CD4-positive, alpha-beta T cell (primary cell): Measurements from ENCODE around the gene MYO1C. TPM values are rescaled to one million over a fixed set of nuclear protein-coding genes. Genes with fewer than 3 reads are reported as not detected.

Experiments used
- ATAC-seq: fragments of 200-7000 bp; cut with Tn5 transposase; one replicate; pipeline ENCODE4 v1.10.0; 2022; ENCODE audit warnings: mild to moderate bottlenecking; ENCODE audit not compliant: poor library complexity
- CTCF ChIA-PET: fragments of 350-600 bp; sonication (Branson Sonifier 250); formaldehyde crosslinking; loops from one replicate; lab custom pipeline; 2021; ENCODE audit warnings: antibody characterized with exemption, inconsistent platforms; lab: Charles Lee
- POLR2A ChIA-PET: fragments of 350-600 bp; sonication (Branson Sonifier 250); formaldehyde crosslinking; loops from one replicate; lab custom pipeline; 2021; ENCODE audit warnings: antibody characterized with exemption, inconsistent platforms; lab: Charles Lee
- DNase-seq, 14 experiments: peaks; one replicate each; pipeline ENCODE4 v3.0.0-alpha.2; 2013 to 2020; ENCODE audit warnings: mixed read lengths in 2 of 14
- H3K27ac ChIP-seq, 2 donors: one replicate each; pipeline versions ENCODE4 v1.5.1 to v1.7.0; 2013; ENCODE audit warnings: low read length in 2 of 2, low read depth in 1 of 2, mild to moderate bottlenecking in 1 of 2
- H3K27me3 ChIP-seq, 2 experiments: 1 replicate in 1 of 2; 2 replicates in 1 of 2; pipeline versions ENCODE4 v1.6.1 to v1.7.0; 2013; ENCODE audit warnings: low read length in 2 of 2, control low read depth in 1 of 2, mild to moderate bottlenecking in 1 of 2, moderate library complexity in 1 of 2; ENCODE audit not compliant: insufficient read depth in 2 of 2, control insufficient read depth in 1 of 2
- H3K36me3 ChIP-seq: one replicate; pipeline ENCODE4 v1.6.1; 2013; ENCODE audit warnings: low read length, control low read depth; ENCODE audit not compliant: insufficient read depth
- H3K4me1 ChIP-seq: one replicate; pipeline ENCODE4 v1.6.1; 2013; ENCODE audit warnings: low read length, control low read depth; ENCODE audit not compliant: insufficient read depth
- H3K4me3 ChIP-seq: one replicate; pipeline ENCODE4 v1.5.1; 2013; ENCODE audit warnings: mild to moderate bottlenecking, low read length, moderate library complexity
- H3K9me3 ChIP-seq, 2 experiments: 1 replicate in 1 of 2; 2 replicates in 1 of 2; pipeline versions ENCODE4 v1.6.1 to v1.7.0; 2013; ENCODE audit warnings: low read length in 2 of 2, mild to moderate bottlenecking in 2 of 2, control low read depth in 1 of 2, moderate library complexity in 1 of 2; ENCODE audit not compliant: control insufficient read depth in 1 of 2, insufficient read depth in 1 of 2
- H3K27ac Mint-ChIP-seq: one replicate; pipeline ENCODE4 v1.8.0; 2020; ENCODE audit warnings: mixed read lengths
- H3K27me3 Mint-ChIP-seq: one replicate; pipeline ENCODE4 v1.8.0; 2021; ENCODE audit warnings: mixed read lengths
- H3K36me3 Mint-ChIP-seq: one replicate; pipeline ENCODE4 v1.8.0; 2021; ENCODE audit warnings: low read depth, mixed read lengths
- H3K4me1 Mint-ChIP-seq: one replicate; pipeline ENCODE4 v1.8.0; 2021; ENCODE audit warnings: low read depth, mixed read lengths
- H3K4me3 Mint-ChIP-seq: one replicate; pipeline ENCODE4 v1.8.0; 2020; ENCODE audit warnings: mild to moderate bottlenecking, mixed read lengths
- H3K9me3 Mint-ChIP-seq: one replicate; pipeline ENCODE4 v1.8.0; 2020; ENCODE audit warnings: mixed read lengths
- CTCF ChIP-seq: fragments of 200-600 bp; IDR thresholded peaks from one replicate; pipeline ENCODE4 v1.8.0; 2022; ENCODE audit warnings: antibody characterized with exemption, mild to moderate bottlenecking
- intact Hi-C, 2 experiments: fragments of 100-400 bp; cut with DNase I in 1 of 2; cut with micrococcal nuclease in 1 of 2; formaldehyde crosslinking; loops; one replicate each; pipeline versions ENCODE4 v1.15.1 to v1.9.0; 2023 to 2025; cut with DNase I, micrococcal nuclease
- total RNA-seq, 174 experiments: library from RNA in 2 of 174; stranded (reverse) in 2 of 174; gene quantifications; one replicate each; pipeline ENCODE4 v1.2.3 and lab custom pipeline; 2021 to 2026

Gene MYO1C
- total RNA-seq, 2 experiments from 2014 or later: 21.0 to 24.7 TPM

GRCh38 chr17:1470755-1471462 is 21.6 kb downstream of the MYO1C start:
- peaks cover 0 to 7% of the 10 kb centered on the region in 2 experiments for H3K9me3 ChIP-seq
- intact Hi-C loops: no loop called here
- peaks cover 30% of the 10 kb centered on the region for H3K36me3 Mint-ChIP-seq
- H3K27me3 ChIP-seq: no peaks in the 10 kb centered on the region
- DNase-seq (peak in 1 of 14 experiments; percentile 16), ATAC-seq (no peak)
- no peak overlapping the region for H3K4me3 Mint-ChIP-seq
- no peak for TF ChIP-seq CTCF
- peaks cover 19% of the 10 kb centered on the region for H3K4me1 Mint-ChIP-seq
- no peak overlapping the region for H3K27ac ChIP-seq
- no peak overlapping the region for H3K4me3 ChIP-seq
- H3K9me3 Mint-ChIP-seq: no peaks in the 10 kb centered on the region
- POLR2A ChIA-PET: no interaction called here
- no peaks in the 10 kb centered on the region for H3K27me3 Mint-ChIP-seq
- peaks cover 12% of the 10 kb centered on the region for H3K4me1 ChIP-seq
- CTCF ChIA-PET: no interaction called here
- peaks cover 22% of the 10 kb centered on the region for H3K36me3 ChIP-seq
- H3K27ac Mint-ChIP-seq: no peak overlapping the region

GRCh38 chr17:1470071-1470754 is 22.3 kb downstream of the MYO1C start:
- H3K9me3 ChIP-seq: peaks cover 0 to 7% of the 10 kb centered on the region in 2 experiments
- H3K9me3 Mint-ChIP-seq: no peaks in the 10 kb centered on the region
- no peaks in the 10 kb centered on the region for H3K27me3 Mint-ChIP-seq
- peaks cover 25% of the 10 kb centered on the region for H3K36me3 Mint-ChIP-seq
- POLR2A ChIA-PET: no interaction called here
- no peak overlapping the region for H3K27ac Mint-ChIP-seq
- no peak for TF ChIP-seq CTCF
- H3K36me3 ChIP-seq: peaks cover 22% of the 10 kb centered on the region
- H3K27ac ChIP-seq: no peak overlapping the region
- no peak overlapping the region for H3K4me3 ChIP-seq
- peaks cover 12% of the 10 kb centered on the region for H3K4me1 ChIP-seq
- H3K4me3 Mint-ChIP-seq: no peak overlapping the region
- intact Hi-C loops: no loop called here
- no peak for DNase-seq
- no peaks in the 10 kb centered on the region for H3K27me3 ChIP-seq
- peaks cover 19% of the 10 kb centered on the region for H3K4me1 Mint-ChIP-seq
- CTCF ChIA-PET: interaction anchor here (1.1 kb wide), 1 partner anchor 105 kb away, joined by 3 read pairs; no protein-coding TSS in a partner anchor
- no peak for ATAC-seq

GRCh38 chr17:1469231-1469852 is 23.1 kb downstream of the MYO1C start:
- no peak for TF ChIP-seq CTCF
- ATAC-seq (no peak), DNase-seq (no peak)
- intact Hi-C loops: no loop called here
- no peaks in the 10 kb centered on the region for H3K27me3 Mint-ChIP-seq
- H3K27ac Mint-ChIP-seq: no peak overlapping the region
- H3K27ac ChIP-seq: no peak overlapping the region
- CTCF ChIA-PET: interaction anchor here (1.1 kb wide), 1 partner anchor 104 kb away, joined by 3 read pairs; no protein-coding TSS in a partner anchor
- no peak overlapping the region for H3K4me3 Mint-ChIP-seq
- peaks cover 25% of the 10 kb centered on the region for H3K36me3 Mint-ChIP-seq
- peaks cover 22% of the 10 kb centered on the region for H3K36me3 ChIP-seq
- peaks cover 0 to 7% of the 10 kb centered on the region in 2 experiments for H3K9me3 ChIP-seq
- no peaks in the 10 kb centered on the region for H3K27me3 ChIP-seq
- POLR2A ChIA-PET: no interaction called here
- peaks cover 12% of the 10 kb centered on the region for H3K4me1 ChIP-seq
- no peaks in the 10 kb centered on the region for H3K9me3 Mint-ChIP-seq
- peaks cover 19% of the 10 kb centered on the region for H3K4me1 Mint-ChIP-seq
- no peak overlapping the region for H3K4me3 ChIP-seq
